Kidney (tissue), 14 donors: ENCODE data around the gene INPP5K. TPM values are rescaled to one million over a fixed set of nuclear protein-coding genes. Genes with fewer than 3 reads are reported as not detected.

Experiments
- DNase-seq, 5 donors: peaks; one replicate each; pipeline ENCODE4 v3.0.0-alpha.2; 2013 to 2020
- FAIRE-seq: peaks from 2 replicates; lab custom pipeline; 2012; peaks lifted over from hg19 to GRCh38; lab: Jason Lieb, UNC
- H3K27ac ChIP-seq, 2 donors: one replicate each; pipeline ENCODE4 v1.7.0; 2013; ENCODE audit warnings: low read depth in 2 of 2, low read length in 2 of 2, inconsistent platforms in 1 of 2
- H3K27me3 ChIP-seq: one replicate; pipeline ENCODE4 v1.7.1; 2013; ENCODE audit warnings: low read length, inconsistent platforms; ENCODE audit not compliant: control insufficient read depth, insufficient read depth
- H3K36me3 ChIP-seq, 3 donors: one replicate each; pipeline versions ENCODE4 v1.7.0 to v1.7.1; 2013; ENCODE audit warnings: low read length in 3 of 3, control low read depth in 1 of 3, inconsistent platforms in 1 of 3; ENCODE audit not compliant: insufficient read depth in 3 of 3, control insufficient read depth in 2 of 3
- H3K4me1 ChIP-seq, 3 donors: one replicate each; pipeline versions ENCODE4 v1.7.0 to v1.7.1; 2013; ENCODE audit warnings: low read length in 3 of 3, inconsistent platforms in 1 of 3, low read depth in 1 of 3; ENCODE audit not compliant: control insufficient read depth in 2 of 3, insufficient read depth in 2 of 3
- H3K4me3 ChIP-seq, 3 donors: one replicate each; pipeline versions ENCODE4 v1.7.0 to v1.8.1; 2013; ENCODE audit warnings: low read length in 3 of 3, control low read depth in 1 of 3, inconsistent platforms in 1 of 3
- H3K9ac ChIP-seq, 3 donors: one replicate each; pipeline versions ENCODE4 v1.7.0 to v1.7.1; 2013; ENCODE audit warnings: low read length in 3 of 3, control low read depth in 1 of 3, inconsistent platforms in 1 of 3
- H3K9me3 ChIP-seq, 3 donors: one replicate each; pipeline versions ENCODE4 v1.7.0 to v1.7.1; 2013; ENCODE audit warnings: low read length in 3 of 3, control low read depth in 1 of 3, inconsistent platforms in 1 of 3; ENCODE audit not compliant: control insufficient read depth in 2 of 3, insufficient read depth in 1 of 3
- intact Hi-C: fragments of 100-400 bp; cut with DNase I; formaldehyde crosslinking; loops from one replicate; pipeline ENCODE4 v1.11.1; 2022
- polyA plus RNA-seq: library from polyadenylated mRNA; stranded (reverse); fragments of 350-450 nt; fragmentation: Illumina TruSeq; extraction: RNeasy Lipid Tissue Mini Kit (QIAGEN cat#74804); gene quantifications from one replicate; pipeline ENCODE4 v1.2.3, GENCODE V29; 2014; ENCODE audit warnings: low read depth, low replicate concordance; ENCODE audit not compliant: insufficient read depth
- total RNA-seq: library from RNA; stranded (reverse); fragmentation: NEBNext Ultra II Directional; extraction: Animal tissue kit (Norgen Biotek cat#: 25700); gene quantifications from one replicate; pipeline ENCODE4 v1.2.1, GENCODE V29; 2021
- TF ChIP-seq, protein P1 (sequence below): IDR thresholded peaks from 3 replicates; pipeline ENCODE4 v1.5.1; 2012; ENCODE audit warnings: mild to moderate bottlenecking, moderate library complexity, borderline replicate concordance; ENCODE audit not compliant: insufficient read depth; ENCODE audit errors: extremely low read depth
- donor health status: control.
- donor health status: control.
- donor health status: control.
- donor health status: control.
- donor health status: control.
- donor health status: DM: yes; HTN: yes; CAD: no.
- donor health status: Normal renal cell carcinoma (clear cell type).

INPP5K gene
- total and polyA plus RNA-seq, 2 donors from 2014 or later: 36.1 to 46.2 TPM

GRCh38 chr17:1460233-1460632 is 56.2 kb downstream of the INPP5K start:
- H3K27me3 ChIP-seq: no peaks in the 10 kb centered on the region

GRCh38 chr17:1455797-1456599 is 60.4 kb downstream of the INPP5K start, which contains the start of gene CRK:
TSS of gene CRK (minus strand) at chr17:1456232. CDS start at chr17:1456117, 115 bp downstream.
- Histone ChIP-seq H3K27me3 (no peaks in the 10 kb centered on the region), H3K9ac (peak within 1 kb of the TSS; percentile 66 to 86 (median 80)), H3K4me3 (peak within 1 kb of the TSS; percentile 71 to 93 (median 85)), H3K27ac (peak within 1 kb of the TSS; percentile 92 to 94), H3K4me1 (peaks cover 2 to 18% (median 17%) of the 10 kb centered on the region in 3 donors), H3K36me3 (no peaks in the 10 kb centered on the region), H3K9me3 (no peaks in the 10 kb centered on the region)
- TF ChIP-seq, protein P1, sequence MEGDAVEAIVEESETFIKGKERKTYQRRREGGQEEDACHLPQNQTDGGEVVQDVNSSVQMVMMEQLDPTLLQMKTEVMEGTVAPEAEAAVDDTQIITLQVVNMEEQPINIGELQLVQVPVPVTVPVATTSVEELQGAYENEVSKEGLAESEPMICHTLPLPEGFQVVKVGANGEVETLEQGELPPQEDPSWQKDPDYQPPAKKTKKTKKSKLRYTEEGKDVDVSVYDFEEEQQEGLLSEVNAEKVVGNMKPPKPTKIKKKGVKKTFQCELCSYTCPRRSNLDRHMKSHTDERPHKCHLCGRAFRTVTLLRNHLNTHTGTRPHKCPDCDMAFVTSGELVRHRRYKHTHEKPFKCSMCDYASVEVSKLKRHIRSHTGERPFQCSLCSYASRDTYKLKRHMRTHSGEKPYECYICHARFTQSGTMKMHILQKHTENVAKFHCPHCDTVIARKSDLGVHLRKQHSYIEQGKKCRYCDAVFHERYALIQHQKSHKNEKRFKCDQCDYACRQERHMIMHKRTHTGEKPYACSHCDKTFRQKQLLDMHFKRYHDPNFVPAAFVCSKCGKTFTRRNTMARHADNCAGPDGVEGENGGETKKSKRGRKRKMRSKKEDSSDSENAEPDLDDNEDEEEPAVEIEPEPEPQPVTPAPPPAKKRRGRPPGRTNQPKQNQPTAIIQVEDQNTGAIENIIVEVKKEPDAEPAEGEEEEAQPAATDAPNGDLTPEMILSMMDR: no peak
- intact Hi-C loops: no loop called here
- FAIRE-seq (no peak), DNase-seq (peak; percentile 98 to 99 (median 98))

More at GRCh38 chr17:1460233-1460632, 56.2 kb downstream of the INPP5K start:
- peak overlapping the region in 1 of 2 donors; percentile 66 for H3K27ac ChIP-seq
- DNase-seq (peak in 1 of 5 donors; percentile 94), FAIRE-seq (no peak)
- no peak overlapping the region for H3K4me3 ChIP-seq
- H3K9ac ChIP-seq: peak overlapping the region in 1 of 3 donors; percentile 38
- TF ChIP-seq, protein P1: no peak
- intact Hi-C loops: no loop called here
- no peaks in the 10 kb centered on the region for H3K9me3 ChIP-seq
- H3K36me3 ChIP-seq: peaks cover 0 to 4% (median 0%) of the 10 kb centered on the region in 3 donors
- peaks cover 0 to 11% (median 5%) of the 10 kb centered on the region in 3 donors for H3K4me1 ChIP-seq

- H3K9ac ChIP-seq: peak overlapping the region; percentile 66 to 86 (median 80)
- intact Hi-C loops: no loop called here
- peak overlapping the region; percentile 92 to 94 for H3K27ac ChIP-seq
- no peak for FAIRE-seq
- peaks cover 2 to 18% (median 17%) of the 10 kb centered on the region in 3 donors for H3K4me1 ChIP-seq
- no peaks in the 10 kb centered on the region for H3K9me3 ChIP-seq
- peak overlapping the region; percentile 71 to 93 (median 76) for H3K4me3 ChIP-seq
- H3K27me3 ChIP-seq: no peaks in the 10 kb centered on the region
- TF ChIP-seq, protein P1: peak; percentile 55
- H3K36me3 ChIP-seq: no peaks in the 10 kb centered on the region
- peak; percentile 68 to 90 (median 84) for DNase-seq
Measured at GRCh38 chr17:1455291-1455796, 61.1 kb downstream of the INPP5K start.
